Inflammatory macrophage treated with lipopolysaccharide for 1 hour (primary cell): ENCODE results near the gene KRT86.
"Not testable (repeated sequence)": the region's sequence is repeated elsewhere in the genome, so short reads cannot be mapped to it uniquely, and the experiment has no call there.

Source experiments
- DNase-seq, 2 donors: peaks; one replicate each; pipeline ENCODE4 v3.0.0-alpha.2; 2020 to 2022

KRT86 gene

GRCh38 chr12:52270541-52271070 is 3.8 kb upstream of the KRT86 start:
- no peak for DNase-seq

GRCh38 chr12:52271158-52271557 is 3.3 kb upstream of the KRT86 start:
- peak; percentile 37 to 56 for DNase-seq

DNA sequence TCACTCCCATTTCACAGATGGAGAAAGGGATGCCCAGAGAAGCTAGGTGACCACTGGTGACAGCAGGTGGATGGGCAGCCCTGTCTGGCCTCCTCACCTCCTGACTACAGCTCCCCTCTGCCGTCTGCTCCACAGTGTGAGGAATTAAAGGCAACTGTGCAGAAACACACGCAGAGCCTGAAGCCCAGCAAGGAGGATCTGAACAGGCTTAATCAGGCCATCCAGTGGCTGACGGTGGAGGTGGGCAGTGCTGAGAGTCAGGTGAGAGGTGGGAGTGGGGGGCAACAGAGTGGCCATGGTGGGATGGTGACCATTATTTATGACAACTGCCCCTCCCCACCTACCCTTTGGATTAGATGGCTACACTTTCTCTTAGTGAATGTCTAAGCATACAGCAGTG is 1.2 kb downstream of the KRT86 start:
- no peak for DNase-seq

DNA sequence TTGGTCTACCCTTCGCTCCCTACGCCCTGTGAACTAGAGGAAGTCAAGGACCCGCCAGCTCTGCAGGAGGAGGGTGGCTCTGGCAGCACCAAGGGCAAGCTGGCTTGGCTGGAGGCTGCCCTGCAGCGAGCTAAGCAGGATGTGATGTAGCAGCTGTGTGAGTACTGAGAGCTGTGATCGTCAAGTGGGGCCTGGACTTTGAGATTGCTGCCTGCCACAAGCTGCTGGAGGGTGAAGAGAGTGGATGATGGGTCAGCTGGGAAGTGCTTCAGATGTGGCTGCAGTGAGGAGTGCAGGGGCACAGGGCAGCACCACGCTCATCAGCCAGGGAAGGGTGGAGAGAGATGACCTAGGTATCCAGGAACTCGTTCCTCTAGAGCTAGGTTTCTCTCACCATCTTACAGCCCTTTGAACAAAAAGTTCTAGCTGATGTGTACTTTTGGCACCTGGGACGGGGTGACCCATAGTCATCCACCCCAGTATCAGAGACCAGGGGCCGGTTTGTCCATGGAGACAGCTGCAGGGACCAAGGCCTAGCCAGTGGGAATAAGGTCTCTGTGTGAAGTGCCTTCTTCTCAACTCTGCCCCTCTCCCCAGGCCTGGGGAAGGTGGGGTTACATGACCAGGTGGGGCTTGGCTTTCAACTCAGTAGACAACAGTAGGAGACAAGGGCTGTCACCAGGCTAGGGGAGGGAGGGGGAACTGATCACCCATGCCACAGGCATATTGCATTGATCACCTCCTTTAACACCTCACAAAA is 3.2 kb downstream of the KRT86 start:
- DNase-seq: no peak

- DNase-seq: peak; percentile 57 to 94
These were observed 4.4 kb downstream of the KRT86 start for GRCh38 chr12:52278575-52279421.

GRCh38 chr12:52279422-52280318 is 5.2 kb downstream of the KRT86 start:
- DNase-seq: no peak

DNA sequence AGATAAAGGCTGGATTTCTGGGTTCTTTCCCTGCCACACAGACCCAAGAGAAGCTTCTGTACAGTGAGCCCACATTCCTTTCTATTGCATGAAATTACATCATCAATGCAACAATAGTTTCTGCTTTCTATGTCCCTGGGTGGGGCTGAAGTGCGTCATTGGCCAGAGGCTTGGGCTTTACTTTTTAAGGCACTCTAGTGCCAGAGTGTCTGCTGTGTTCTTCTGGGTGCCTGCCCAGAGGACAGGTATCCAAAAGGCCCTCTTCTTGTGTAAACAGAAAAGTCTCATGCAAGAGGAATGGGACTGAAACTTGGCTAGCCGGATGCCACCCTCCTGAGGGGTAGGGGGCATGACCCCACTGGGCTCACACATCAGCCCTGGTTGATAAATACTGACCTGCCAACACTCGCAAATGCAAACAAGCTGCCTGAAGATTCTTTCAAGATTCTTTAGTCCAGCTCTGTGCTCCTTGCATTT is 5.9 kb downstream of the KRT86 start:
- DNase-seq: peak; percentile 84 to 88

GRCh38 chr12:52280796-52281560 is 6.5 kb downstream of the KRT86 start:
- DNase-seq: no peak

- DNase-seq: no peak
These were observed 10.2 kb downstream of the KRT86 start for GRCh38 chr12:52284562-52285171.

GRCh38 chr12:52285172-52285745 is 10.8 kb downstream of the KRT86 start:
- no peak for DNase-seq

DNA sequence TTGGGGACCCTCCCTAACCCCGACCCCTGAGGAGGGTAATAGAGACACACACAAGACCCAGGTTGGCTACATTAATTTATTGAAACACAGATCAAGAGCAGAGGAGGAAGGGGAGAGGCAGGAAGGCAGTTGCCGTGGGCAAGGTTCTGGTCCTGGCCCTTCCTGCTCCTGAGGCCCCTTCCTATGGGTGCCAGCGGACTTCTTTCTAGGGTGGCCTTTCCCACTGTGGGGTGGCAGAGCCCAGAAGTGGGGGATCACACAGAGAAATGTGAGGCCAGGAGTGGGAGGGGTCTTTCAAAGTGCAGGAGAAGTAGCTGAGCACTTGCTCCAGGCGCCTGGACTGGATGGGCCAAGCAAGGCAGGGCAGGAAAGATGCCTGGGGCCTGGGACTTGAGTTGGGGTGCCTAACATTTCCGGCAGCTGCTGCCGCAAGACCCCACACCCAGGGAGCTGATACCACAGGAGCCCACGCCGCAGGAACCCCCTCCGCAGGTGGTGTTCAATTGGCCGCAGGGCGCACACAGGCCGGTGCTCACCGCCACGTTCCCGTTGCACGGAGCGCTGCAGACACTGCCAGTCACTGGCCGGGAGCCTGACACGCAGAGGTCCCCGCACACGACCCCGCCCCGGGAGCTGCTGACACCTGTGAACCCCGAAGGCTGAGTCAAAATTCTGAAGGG is 11.5 kb downstream of the KRT86 start:
- no peak for DNase-seq

- not testable (repeated sequence) for DNase-seq
These were observed 12.7 kb downstream of the KRT86 start for GRCh38 chr12:52286857-52287785.

- not testable (repeated sequence) for DNase-seq
These were observed 13.7 kb downstream of the KRT86 start for GRCh38 chr12:52287816-52288805.

DNA sequence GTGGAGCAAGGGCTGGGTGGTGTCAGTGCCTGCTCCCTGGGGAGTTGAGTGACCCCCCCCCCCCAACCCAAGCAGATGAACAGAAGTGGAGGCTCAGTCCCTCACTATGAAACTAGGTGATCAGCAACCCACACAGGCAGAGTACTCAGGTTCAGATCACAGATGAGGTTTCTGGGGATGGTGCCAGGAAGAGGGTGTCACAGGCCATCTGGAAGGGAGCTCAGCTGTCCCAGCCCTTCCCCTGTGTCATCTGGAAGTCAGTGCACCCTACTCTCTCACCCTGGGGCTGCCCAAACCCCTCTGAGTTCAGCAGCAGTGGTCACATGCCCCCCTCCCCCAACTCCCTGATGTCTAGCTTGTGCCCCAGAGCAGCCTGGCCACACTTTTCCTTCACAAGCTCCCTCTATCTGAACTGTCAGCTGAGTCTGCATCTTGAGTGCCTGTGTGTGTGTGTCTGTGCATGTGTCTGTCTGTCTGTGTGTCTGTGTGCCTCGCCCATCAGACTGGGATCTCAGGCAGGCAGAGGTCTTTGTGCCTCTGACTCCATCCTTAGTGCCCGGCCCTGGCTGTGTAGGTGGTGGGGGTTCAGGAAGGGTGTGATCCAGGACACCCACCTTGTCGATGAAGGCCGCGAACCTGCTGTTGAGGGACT is 16.2 kb downstream of the KRT86 start:
- not testable (repeated sequence) for DNase-seq

DNA sequence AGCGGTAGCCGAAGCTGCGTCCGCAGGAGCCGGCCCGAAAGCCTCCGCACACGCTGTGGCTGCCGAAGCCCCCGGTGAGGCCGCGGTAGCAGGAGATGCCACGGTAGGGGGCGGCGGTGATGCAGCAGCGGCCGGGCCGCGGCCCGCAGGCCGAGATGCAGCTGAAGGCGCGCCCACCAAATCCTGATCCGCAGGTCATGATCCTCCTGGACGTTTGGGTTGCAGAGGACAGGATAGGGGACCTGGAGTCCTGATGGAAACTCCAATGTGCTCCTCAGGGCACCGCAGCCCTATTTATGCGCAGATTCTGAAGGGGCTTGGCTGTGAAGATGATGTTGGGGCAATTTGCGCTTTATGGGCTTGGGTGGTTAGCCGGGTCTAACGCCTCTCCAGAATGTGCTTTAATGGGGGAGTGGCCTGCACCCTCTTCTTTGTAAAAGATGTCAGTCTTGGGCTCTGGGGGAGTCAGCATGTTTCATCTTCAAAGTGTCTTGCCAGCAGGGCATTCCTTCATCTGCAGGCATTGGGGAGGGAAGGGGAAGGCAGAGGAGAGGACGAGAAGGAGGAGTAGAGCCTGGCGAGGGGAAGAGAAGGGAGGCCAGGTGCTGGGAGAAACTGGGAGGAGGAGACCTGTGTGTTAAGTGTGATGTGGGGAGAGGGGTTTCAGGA is 17.0 kb downstream of the KRT86 start, which contains the start of gene KRT81:
KRT81 (minus strand) TSS at position 268 of the 669 bp plus-strand sequence; CDS start at position 199, 69 bp downstream.
- no peak for DNase-seq

DNA sequence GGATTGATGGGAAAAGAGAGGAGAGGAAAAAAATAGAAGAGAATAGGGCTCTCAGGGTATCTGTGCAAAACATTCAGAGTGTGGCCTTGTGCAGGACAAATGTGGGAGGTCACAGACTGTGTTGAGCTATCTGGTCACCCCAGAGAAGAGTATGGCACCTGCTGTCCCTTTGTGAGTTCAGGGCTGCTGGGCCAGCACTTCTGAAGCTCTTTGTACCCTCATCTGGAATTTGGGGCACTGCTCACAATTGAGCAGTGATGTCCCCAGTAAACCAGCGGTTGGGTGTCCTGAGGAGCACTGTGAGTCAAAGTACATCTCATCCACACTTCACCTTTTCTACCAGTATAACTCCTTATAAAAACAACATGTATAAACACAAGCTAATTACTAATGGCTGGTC is 19.5 kb downstream of the KRT86 start:
- DNase-seq: no peak

GRCh38 chr12:52294803-52295202 is 20.4 kb downstream of the KRT86 start:
- DNase-seq: no peak
